HEK293 (cell line): ENCODE data around the gene TMUB1.

Experiments used
- CTCF ChIA-PET: fragments of 350-600 bp; formaldehyde crosslinking; extraction: SDS; loops from one replicate; lab custom pipeline; 2021; ENCODE audit warnings: antibody characterized with exemption; lab: Yijun Ruan, JAX
- POLR2A ChIA-PET: fragments of 300-600 bp; formaldehyde crosslinking; extraction: SDS; loops from one replicate; lab custom pipeline; 2020; ENCODE audit warnings: antibody characterized with exemption, inconsistent platforms; lab: Yijun Ruan, JAX
- H3K27ac ChIP-seq: fragments of 200-500 bp; sonication (Bioruptor generic); 2 replicates; pipeline ENCODE4 v1.5.1; 2014; ENCODE audit warnings: low read depth, low read length, control low read depth, inconsistent platforms; ENCODE audit errors: extremely low read depth
- H3K36me3 ChIP-seq, 2 experiments: fragments of 200-500 bp in 1 of 2; sonication (Bioruptor generic) in 1 of 2; 1 replicate in 1 of 2; 2 replicates in 1 of 2; pipeline ENCODE4 v1.5.1; 2014 to 2017; ENCODE audit warnings: inconsistent platforms in 2 of 2, low read length in 2 of 2; ENCODE audit not compliant: control insufficient read depth in 2 of 2, insufficient read depth in 1 of 2
- H3K4me1 ChIP-seq: fragments of 200-500 bp; sonication (Bioruptor generic); 2 replicates; pipeline ENCODE4 v1.5.1; 2014; ENCODE audit warnings: mild to moderate bottlenecking, low read length, inconsistent platforms; ENCODE audit not compliant: control insufficient read depth, insufficient read depth
- H3K4me3 ChIP-seq: 2 replicates; pipeline ENCODE4 v1.5.1; 2011; ENCODE audit warnings: low read depth, mild to moderate bottlenecking, control low read depth, low read length, moderate library complexity
- H3K9me3 ChIP-seq: fragments of 200-500 bp; sonication (Bioruptor generic); 2 replicates; pipeline ENCODE4 v1.5.1; 2014; ENCODE audit warnings: low read depth, low read length, inconsistent platforms; ENCODE audit not compliant: control insufficient read depth, insufficient read depth
- HOXC10 ChIP-seq: sonication (generic); formaldehyde crosslinking; IDR thresholded peaks from 2 replicates; pipeline ENCODE4 v1.8.1; 2023; ENCODE audit warnings: mild to moderate bottlenecking, missing genetic modification reagents
- ZBTB1 ChIP-seq: fragments of 450-650 bp; formaldehyde crosslinking; IDR thresholded peaks from 2 replicates; pipeline ENCODE4 v1.5.1; 2016; ENCODE audit warnings: missing biosample characterization, missing genetic modification characterization
- ZNF132 ChIP-seq: fragments of 450-650 bp; formaldehyde crosslinking; IDR thresholded peaks from 2 replicates; pipeline ENCODE4 v1.5.1; 2017; ENCODE audit warnings: missing biosample characterization, missing genetic modification characterization, borderline replicate concordance
- ZNF292 ChIP-seq: fragments of 450-650 bp; formaldehyde crosslinking; IDR thresholded peaks from 2 replicates; pipeline ENCODE4 v1.5.1; 2016; ENCODE audit warnings: low read depth, missing biosample characterization, missing genetic modification characterization, borderline replicate concordance
- ZNF324 ChIP-seq: fragments of 450-650 bp; formaldehyde crosslinking; IDR thresholded peaks from 2 replicates; pipeline ENCODE4 v1.5.1; 2016; ENCODE audit warnings: missing biosample characterization, missing genetic modification characterization
- ZNF366 ChIP-seq: fragments of 450-650 bp; formaldehyde crosslinking; conservative IDR thresholded peaks from 2 replicates; pipeline ENCODE4 v1.5.1; 2016; ENCODE audit warnings: missing biosample characterization, missing genetic modification characterization
- ZNF394 ChIP-seq: fragments of 450-650 bp; formaldehyde crosslinking; IDR thresholded peaks from 2 replicates; pipeline ENCODE4 v1.5.1; 2016; ENCODE audit warnings: missing biosample characterization, missing genetic modification characterization, mild to moderate bottlenecking, moderate library complexity, borderline replicate concordance
- ZNF510 ChIP-seq: fragments of 450-650 bp; formaldehyde crosslinking; IDR thresholded peaks from 2 replicates; pipeline ENCODE4 v1.5.1; 2018; ENCODE audit warnings: mild to moderate bottlenecking, missing genetic modification characterization, missing biosample characterization; ENCODE audit not compliant: insufficient replicate concordance
- ZNF596 ChIP-seq: fragments of 450-650 bp; IDR thresholded peaks from 2 replicates; pipeline ENCODE4 v1.5.0; 2018; ENCODE audit warnings: missing biosample characterization, mild to moderate bottlenecking, missing genetic modification characterization, moderate library complexity
- ZNF623 ChIP-seq: fragments of 450-650 bp; formaldehyde crosslinking; IDR thresholded peaks from 2 replicates; pipeline ENCODE4 v1.5.1; 2016; ENCODE audit warnings: missing biosample characterization, missing genetic modification characterization
- ZNF629 ChIP-seq: fragments of 450-650 bp; formaldehyde crosslinking; IDR thresholded peaks from 2 replicates; pipeline ENCODE4 v1.5.1; 2017; ENCODE audit warnings: missing biosample characterization, missing genetic modification characterization
- ZNF707 ChIP-seq: fragments of 450-650 bp; formaldehyde crosslinking; IDR thresholded peaks from 2 replicates; pipeline ENCODE4 v1.5.1; 2016; ENCODE audit warnings: missing biosample characterization, missing genetic modification characterization
- ZNF791 ChIP-seq: fragments of 450-650 bp; formaldehyde crosslinking; IDR thresholded peaks from 2 replicates; pipeline ENCODE4 v1.5.1; 2016; ENCODE audit warnings: missing biosample characterization, missing genetic modification characterization
- TF ChIP-seq, protein P1 (sequence below): fragments of 450-650 bp; formaldehyde crosslinking; IDR thresholded peaks from 2 replicates; pipeline ENCODE4 v1.5.1; 2017; ENCODE audit warnings: missing biosample characterization, missing genetic modification characterization
- TF ChIP-seq, protein P2 (sequence below): fragments of 450-650 bp; formaldehyde crosslinking; IDR thresholded peaks from 2 replicates; pipeline ENCODE4 v1.5.1; 2016; ENCODE audit warnings: missing biosample characterization, missing genetic modification characterization
- TF ChIP-seq, protein P3 (sequence below): fragments of 450-650 bp; formaldehyde crosslinking; IDR thresholded peaks from 2 replicates; pipeline ENCODE4 v1.5.1; 2017; ENCODE audit warnings: missing biosample characterization, missing genetic modification characterization
- TF ChIP-seq, protein P4 (sequence below): fragments of 450-650 bp; formaldehyde crosslinking; IDR thresholded peaks from 2 replicates; pipeline ENCODE4 v1.5.1; 2016; ENCODE audit warnings: missing biosample characterization, missing genetic modification characterization
- TF ChIP-seq, protein P5 (sequence below): fragments of 450-650 bp; formaldehyde crosslinking; IDR thresholded peaks from 2 replicates; pipeline ENCODE4 v1.5.1; 2016; ENCODE audit warnings: missing biosample characterization, missing genetic modification characterization

TMUB1 gene

DNA sequence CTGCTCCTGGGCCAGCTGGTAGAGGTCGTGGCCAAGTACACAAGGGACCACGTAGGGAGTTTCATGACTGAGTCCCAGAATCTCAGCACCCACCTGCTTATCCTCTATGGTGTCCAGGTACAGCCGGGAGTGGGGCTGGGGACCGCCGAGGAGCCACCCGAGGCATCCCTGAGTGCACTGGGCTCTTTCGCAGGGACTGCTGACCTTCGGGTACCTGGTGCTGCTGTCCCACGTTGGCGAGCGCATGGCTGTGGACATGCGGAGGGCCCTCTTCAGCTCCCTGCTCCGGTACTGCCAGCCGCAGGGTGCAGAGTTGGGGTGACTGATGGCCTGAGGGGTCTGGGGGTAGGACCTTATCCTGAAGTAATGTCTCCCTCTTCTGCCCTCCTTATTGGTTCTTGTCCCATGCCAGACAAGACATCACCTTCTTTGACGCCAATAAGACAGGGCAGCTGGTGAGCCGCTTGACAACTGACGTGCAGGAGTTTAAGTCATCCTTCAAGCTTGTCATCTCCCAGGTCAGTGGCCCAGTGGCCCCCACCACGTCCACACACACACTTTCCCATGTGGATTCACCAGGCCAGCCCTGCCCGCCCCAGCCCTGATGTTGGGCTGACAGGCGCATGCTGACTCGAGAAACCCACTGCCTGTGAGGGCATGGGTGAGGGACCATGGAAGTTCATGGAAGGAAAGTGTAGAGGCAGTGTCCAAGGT, 48.8 kb downstream of the TMUB1 start:
- Histone ChIP-seq H3K9me3 (no peaks in the 10 kb centered on the region), H3K36me3 (peaks cover 0 to 60% of the 10 kb centered on the region in 2 experiments; a peak in 1 of 3 replicates), H3K27ac (no peak overlapping the region), H3K4me1 (0 out of 2 replicates have a peak, but pooled peaks cover 2% of the 10 kb centered on the region), H3K4me3 (no peak overlapping the region)
- TF ChIP-seq, protein P1, sequence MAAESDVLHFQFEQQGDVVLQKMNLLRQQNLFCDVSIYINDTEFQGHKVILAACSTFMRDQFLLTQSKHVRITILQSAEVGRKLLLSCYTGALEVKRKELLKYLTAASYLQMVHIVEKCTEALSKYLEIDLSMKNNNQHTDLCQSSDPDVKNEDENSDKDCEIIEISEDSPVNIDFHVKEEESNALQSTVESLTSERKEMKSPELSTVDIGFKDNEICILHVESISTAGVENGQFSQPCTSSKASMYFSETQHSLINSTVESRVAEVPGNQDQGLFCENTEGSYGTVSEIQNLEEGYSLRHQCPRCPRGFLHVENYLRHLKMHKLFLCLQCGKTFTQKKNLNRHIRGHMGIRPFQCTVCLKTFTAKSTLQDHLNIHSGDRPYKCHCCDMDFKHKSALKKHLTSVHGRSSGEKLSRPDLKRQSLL (tag by site-specific recombination): no peak
- no peak for TF ChIP-seq ZNF366
- TF ChIP-seq ZNF629 (tag by site-specific recombination): no peak
- TF ChIP-seq ZNF707: no peak
- TF ChIP-seq ZNF132 (tag by site-specific recombination): no peak
- TF ChIP-seq ZNF292: no peak
- ChIA-PET CTCF (interaction anchor here (1.1 kb wide), 1 partner anchor 76 kb away, joined by 3 read pairs; no protein-coding TSS in a partner anchor), POLR2A (interaction anchor here (1.0 kb wide), 1 partner anchor 75 kb away, joined by 3 read pairs; no protein-coding TSS in a partner anchor)

DNA sequence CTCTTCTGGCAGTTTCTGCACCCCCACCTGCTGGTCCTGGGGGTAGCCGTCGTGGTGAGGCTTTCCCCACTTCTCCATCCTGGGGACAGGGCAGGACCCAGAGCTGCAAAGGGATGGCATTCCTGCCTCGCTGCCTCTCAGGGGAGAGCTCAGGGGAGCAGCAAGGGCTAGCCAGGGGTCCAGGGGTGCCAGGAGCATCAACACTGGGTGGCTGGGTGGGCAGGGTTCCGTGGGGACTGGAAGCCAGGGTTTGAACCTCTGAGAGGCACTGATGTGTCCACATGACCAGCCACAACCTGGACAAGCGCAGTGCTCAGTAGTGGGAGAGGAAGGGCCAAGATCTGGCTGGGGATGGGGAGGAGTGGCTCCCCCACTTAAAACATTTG, 49.4 kb downstream of the TMUB1 start:
- H3K36me3 ChIP-seq: peaks cover 0 to 60% of the 10 kb centered on the region in 2 experiments; a peak in 1 of 3 replicates
- H3K4me3 ChIP-seq: no peak overlapping the region
- H3K9me3 ChIP-seq: no peaks in the 10 kb centered on the region
- TF ChIP-seq ZNF596 (tag by site-specific recombination): no peak
- TF ChIP-seq ZNF510 (tag by site-specific recombination): no peak
- no peak for TF ChIP-seq ZNF791
- TF ChIP-seq ZBTB1: no peak
- TF ChIP-seq, protein P2, sequence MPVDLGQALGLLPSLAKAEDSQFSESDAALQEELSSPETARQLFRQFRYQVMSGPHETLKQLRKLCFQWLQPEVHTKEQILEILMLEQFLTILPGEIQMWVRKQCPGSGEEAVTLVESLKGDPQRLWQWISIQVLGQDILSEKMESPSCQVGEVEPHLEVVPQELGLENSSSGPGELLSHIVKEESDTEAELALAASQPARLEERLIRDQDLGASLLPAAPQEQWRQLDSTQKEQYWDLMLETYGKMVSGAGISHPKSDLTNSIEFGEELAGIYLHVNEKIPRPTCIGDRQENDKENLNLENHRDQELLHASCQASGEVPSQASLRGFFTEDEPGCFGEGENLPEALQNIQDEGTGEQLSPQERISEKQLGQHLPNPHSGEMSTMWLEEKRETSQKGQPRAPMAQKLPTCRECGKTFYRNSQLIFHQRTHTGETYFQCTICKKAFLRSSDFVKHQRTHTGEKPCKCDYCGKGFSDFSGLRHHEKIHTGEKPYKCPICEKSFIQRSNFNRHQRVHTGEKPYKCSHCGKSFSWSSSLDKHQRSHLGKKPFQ (tag by site-specific recombination): no peak
- no peak for TF ChIP-seq ZNF324 (tag by site-specific recombination)
- TF ChIP-seq, protein P3, sequence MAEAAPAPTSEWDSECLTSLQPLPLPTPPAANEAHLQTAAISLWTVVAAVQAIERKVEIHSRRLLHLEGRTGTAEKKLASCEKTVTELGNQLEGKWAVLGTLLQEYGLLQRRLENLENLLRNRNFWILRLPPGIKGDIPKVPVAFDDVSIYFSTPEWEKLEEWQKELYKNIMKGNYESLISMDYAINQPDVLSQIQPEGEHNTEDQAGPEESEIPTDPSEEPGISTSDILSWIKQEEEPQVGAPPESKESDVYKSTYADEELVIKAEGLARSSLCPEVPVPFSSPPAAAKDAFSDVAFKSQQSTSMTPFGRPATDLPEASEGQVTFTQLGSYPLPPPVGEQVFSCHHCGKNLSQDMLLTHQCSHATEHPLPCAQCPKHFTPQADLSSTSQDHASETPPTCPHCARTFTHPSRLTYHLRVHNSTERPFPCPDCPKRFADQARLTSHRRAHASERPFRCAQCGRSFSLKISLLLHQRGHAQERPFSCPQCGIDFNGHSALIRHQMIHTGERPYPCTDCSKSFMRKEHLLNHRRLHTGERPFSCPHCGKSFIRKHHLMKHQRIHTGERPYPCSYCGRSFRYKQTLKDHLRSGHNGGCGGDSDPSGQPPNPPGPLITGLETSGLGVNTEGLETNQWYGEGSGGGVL: no peak
- TF ChIP-seq HOXC10 (CRISPR knock-in tag): no peak
- TF ChIP-seq, protein P4, sequence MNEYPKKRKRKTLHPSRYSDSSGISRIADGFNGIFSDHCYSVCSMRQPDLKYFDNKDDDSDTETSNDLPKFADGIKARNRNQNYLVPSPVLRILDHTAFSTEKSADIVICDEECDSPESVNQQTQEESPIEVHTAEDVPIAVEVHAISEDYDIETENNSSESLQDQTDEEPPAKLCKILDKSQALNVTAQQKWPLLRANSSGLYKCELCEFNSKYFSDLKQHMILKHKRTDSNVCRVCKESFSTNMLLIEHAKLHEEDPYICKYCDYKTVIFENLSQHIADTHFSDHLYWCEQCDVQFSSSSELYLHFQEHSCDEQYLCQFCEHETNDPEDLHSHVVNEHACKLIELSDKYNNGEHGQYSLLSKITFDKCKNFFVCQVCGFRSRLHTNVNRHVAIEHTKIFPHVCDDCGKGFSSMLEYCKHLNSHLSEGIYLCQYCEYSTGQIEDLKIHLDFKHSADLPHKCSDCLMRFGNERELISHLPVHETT (tag by site-specific recombination): no peak
- TF ChIP-seq, protein P5, sequence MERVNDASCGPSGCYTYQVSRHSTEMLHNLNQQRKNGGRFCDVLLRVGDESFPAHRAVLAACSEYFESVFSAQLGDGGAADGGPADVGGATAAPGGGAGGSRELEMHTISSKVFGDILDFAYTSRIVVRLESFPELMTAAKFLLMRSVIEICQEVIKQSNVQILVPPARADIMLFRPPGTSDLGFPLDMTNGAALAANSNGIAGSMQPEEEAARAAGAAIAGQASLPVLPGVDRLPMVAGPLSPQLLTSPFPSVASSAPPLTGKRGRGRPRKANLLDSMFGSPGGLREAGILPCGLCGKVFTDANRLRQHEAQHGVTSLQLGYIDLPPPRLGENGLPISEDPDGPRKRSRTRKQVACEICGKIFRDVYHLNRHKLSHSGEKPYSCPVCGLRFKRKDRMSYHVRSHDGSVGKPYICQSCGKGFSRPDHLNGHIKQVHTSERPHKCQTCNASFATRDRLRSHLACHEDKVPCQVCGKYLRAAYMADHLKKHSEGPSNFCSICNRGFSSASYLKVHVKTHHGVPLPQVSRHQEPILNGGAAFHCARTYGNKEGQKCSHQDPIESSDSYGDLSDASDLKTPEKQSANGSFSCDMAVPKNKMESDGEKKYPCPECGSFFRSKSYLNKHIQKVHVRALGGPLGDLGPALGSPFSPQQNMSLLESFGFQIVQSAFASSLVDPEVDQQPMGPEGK (tag by site-specific recombination): no peak
- no peak for TF ChIP-seq ZNF623 (tag by site-specific recombination)
- TF ChIP-seq ZNF394 (tag by site-specific recombination): no peak
- CTCF ChIA-PET: interaction anchor here (0.7 to 1.1 kb wide), 2 partner anchors 16 to 77 kb away, joined by 3 read pairs; no protein-coding TSS in a partner anchor
- H3K4me1 ChIP-seq: 0 out of 2 replicates have a peak, but pooled peaks cover 2% of the 10 kb centered on the region
- H3K27ac ChIP-seq: no peak overlapping the region
- POLR2A ChIA-PET: interaction anchor here (1.0 kb wide), 1 partner anchor 76 kb away, joined by 3 read pairs; no protein-coding TSS in a partner anchor
